Measurements from ENCODE around the gene ASAH2.

DNA sequence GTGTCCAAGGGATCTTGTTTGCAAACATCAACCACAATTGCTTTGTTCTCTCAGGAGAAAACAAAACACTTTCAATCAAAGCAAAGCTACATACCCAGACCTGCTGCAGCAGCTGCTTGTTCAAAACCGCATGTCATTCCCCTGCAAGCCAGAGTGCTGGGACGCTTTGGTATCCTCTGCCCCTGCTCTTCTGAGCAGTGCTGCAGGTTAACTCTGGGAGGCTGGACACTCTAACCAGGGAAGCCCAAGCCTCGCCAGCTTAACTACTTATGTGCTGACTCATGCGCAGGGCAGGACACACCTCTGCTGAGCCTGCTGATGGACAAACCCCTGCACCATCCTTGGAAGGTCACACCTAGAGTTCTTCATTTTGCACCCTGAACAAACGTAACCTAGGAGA, 28.2 kb upstream of the ASAH2 start:
- no peak for TF ChIP-seq POLR2A (IDR thresholded peaks at IDR 0.05; ENCODE audit: low read depth, low read length)
- no peak for TF ChIP-seq POU2F2 (IDR thresholded peaks at IDR 0.05; ENCODE audit: low read depth, low read length)
- TF ChIP-seq POLR2AphosphoS5 (IDR thresholded peaks at IDR 0.05; ENCODE audit: low read depth, low read length), result no peak
- TF ChIP-seq TAF1 (IDR thresholded peaks at IDR 0.05; ENCODE audit: low read depth, low read length), result no peak
